Femur (tissue), 1 donor: ENCODE results near the gene FOXN4.
A peak's percentile ranks its signal among the peaks of the same experiment; 100 is the strongest.

Experiments
- DNase-seq: peaks from one replicate; pipeline ENCODE4 v3.0.0-alpha.2; 2017

FOXN4 gene

DNA sequence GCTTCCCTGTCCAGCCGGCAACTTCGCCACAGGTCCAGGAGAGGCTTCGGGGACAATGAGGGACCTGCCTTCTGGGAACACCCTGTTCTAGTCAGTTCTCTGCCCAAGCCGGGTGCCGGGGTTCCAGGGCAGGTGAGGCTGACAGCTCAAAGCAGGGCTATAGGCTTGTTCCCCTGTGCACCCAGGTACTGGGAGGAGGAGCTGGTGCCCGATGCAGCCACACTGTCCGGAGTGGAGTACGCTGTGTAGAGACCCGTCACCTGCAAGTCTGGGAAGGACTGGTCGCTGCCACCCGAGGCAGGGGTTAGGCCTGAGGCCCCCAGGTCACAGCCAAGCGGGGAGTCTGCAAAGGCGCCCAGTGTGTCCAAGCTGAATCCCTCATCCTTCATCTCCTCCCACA, 29.6 kb downstream of the FOXN4 start:
- no peak for DNase-seq

- no peak for DNase-seq
Observed at GRCh38 chr12:109278912-109279311, 30.2 kb downstream of the FOXN4 start.

DNA sequence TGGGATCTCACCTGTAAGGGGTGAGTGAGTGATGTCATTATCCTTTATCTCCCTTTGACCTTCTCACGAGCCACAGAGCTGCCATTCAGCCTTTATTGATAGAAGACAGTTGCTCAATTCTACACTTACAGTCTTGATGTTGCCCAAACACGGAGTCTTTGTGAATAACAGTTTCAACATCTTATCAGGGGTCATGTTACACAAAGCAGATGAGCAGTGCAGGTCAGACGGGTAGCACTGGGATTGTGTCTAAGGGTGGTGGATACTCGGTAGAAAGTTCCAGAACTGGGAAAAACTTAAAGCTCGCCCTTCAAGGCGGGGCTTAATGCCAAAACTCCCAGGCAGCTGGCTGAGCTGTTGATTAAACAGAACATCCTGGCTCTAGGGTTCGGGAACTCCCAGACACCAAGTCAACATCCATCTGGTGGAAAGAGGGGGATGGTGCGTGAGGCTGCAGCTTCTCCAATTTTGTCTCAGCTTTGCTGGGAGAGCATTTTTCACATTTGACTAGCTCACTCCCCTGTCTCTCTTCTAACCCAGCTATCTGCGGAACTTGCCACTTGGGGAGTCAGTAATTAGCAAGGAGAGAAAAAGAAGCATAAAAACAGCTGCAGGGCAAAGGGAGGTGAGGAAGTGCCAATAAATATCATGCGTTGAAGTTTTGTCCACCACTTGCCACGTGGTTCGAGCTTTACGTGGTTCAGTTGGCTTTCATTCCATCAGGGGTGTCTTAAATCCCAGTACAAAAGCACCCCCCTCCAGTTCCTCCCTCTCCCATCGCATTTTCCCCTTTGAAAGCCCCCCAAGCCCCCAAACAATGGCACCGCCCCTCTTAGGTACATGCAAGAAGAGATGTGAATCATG, 31.0 kb downstream of the FOXN4 start:
- DNase-seq = peak; percentile 61

DNA sequence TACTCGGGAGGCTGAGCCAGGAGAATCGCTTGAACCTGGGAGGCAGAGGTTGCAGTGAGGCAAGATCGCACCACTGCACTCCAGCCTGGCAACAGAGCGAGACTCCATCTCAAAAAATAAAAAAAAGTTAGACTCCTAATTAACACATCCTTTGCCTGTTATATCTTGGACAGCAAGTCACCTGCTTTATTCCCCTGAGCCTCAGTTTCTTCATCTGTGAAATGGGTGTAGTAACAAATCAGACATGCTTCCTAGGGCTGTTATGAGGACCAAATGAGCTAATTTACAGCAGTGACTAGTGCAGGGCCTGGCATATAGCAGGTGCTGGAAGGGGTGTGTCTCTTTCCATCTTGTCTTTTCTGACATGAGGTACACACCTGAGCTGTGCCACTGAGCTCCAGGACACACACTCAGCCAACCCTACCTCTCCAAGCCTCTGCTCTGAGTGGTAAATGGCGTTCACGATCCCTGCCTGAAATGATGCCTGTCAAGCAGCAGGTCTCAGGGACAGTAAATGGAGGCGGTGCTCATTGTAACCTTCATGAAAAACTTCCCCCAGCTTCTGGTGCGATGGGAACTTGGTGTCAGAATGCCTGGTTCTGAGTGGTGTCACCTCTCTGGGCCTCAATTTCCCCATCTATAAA, 31.7 kb downstream of the FOXN4 start:
- no peak for DNase-seq

DNA sequence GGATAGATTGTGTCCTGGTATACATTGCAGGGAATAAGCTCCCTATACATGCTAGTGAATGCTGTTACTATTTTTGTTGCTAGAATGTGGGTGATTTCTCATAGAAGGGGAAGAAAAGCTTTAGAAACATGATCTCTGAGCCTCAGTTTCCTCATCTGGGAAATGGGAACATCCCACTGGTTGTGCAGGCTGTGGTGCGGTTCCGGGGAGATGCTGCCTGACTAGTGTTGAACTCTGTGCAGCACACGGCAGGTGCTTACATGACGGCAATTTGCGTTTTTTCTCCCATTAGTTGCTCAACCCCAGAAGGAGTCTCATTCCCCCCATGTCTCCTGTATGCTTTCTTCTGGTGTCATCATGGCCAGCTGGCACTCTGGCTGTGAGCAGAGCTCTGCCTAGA, 32.9 kb downstream of the FOXN4 start:
- no peak for DNase-seq

GRCh38 chr12:109275173-109275572, 33.9 kb downstream of the FOXN4 start:
- no peak for DNase-seq

- DNase-seq = no peak
Observed at GRCh38 chr12:109274381-109274780, 34.7 kb downstream of the FOXN4 start.

DNA sequence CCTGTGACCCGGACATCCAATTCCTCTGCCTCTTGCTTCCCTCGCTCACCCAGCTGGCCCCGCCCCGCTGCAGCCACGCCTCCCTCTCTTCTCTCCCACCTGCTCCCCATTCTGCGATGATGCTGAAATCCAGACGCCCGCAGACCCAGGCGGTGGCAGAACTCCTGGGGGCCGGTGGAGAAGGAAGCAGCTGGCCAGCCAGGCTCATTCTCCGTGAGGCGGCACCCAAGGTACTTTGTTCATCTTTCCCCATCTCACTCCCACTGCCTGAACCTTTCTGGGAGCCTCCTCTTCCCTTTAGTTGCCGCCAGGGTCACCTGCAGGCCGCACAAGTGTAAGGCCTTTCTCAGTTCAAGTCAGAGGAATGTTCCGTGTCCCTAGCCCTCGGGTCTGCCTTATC, 35.7 kb downstream of the FOXN4 start:
- no peak for DNase-seq

DNA sequence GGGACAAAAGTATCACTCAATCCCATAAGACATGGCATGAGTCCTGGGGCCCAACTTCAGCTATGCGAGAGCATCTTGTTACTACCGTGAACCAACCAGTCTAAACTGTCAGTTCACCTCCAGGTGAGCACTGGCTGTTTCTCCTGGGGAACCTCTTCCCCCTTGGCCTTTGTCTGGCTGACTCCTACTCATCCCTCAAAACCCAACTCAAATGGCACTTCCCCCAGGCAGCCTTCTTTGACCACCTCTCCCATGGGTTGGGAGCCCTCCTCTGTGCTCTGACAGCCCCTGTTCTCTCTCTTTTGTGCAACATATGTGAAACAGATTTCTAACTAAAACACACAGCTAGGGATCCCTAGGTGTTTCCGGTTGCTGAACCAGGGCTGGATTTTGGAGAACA, 37.7 kb downstream of the FOXN4 start:
- no peak for DNase-seq

DNA sequence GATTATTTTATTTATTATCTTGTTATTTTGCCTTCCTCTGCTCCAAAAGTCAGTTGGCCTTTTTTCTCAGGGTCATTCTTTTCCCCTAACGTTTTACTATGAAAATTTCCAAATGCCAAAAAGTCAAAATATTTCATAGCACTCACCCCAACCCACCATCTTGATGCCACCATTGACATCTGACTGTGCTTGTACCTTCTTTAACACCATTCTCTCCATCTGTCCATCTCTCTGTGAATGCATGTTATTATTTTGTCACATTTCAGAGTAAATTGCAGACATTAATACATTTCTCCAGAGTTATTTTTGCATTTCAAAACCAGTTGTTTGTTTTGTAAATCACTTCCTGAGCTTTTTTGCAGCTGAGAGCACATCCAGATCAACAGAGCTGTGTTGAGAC, 38.6 kb downstream of the FOXN4 start:
- no peak for DNase-seq

DNA sequence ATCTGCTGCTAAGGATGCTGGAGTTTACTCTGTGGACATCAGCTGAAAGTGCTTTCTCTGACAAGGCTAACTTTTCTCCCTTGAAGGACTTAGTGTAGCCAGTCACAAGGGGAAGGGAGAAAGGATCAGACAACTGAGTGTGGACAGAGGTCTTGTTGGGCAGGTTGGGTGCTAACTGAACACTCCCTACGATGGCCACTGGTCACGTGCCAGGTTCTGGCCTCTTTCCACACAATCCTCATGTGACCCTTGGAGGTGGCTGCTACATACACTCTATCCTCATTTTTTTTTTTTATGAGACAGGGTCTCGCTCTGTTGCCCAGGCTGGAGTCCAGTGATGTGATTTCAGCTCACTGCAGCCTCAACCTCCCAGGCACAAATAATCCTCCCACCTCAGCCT, 39.7 kb downstream of the FOXN4 start:
- DNase-seq = no peak

- DNase-seq = no peak
Observed at GRCh38 chr12:109268896-109269295, 40.2 kb downstream of the FOXN4 start.

- no peak for DNase-seq
Observed at GRCh38 chr12:109267361-109267760, 41.7 kb downstream of the FOXN4 start.

- DNase-seq = no peak
Observed at GRCh38 chr12:109266106-109266879, 42.8 kb downstream of the FOXN4 start.

GRCh38 chr12:109264943-109265650, 44.0 kb downstream of the FOXN4 start:
- no peak for DNase-seq

GRCh38 chr12:109264095-109264942, 44.8 kb downstream of the FOXN4 start:
- peak; percentile 80 for DNase-seq

DNA sequence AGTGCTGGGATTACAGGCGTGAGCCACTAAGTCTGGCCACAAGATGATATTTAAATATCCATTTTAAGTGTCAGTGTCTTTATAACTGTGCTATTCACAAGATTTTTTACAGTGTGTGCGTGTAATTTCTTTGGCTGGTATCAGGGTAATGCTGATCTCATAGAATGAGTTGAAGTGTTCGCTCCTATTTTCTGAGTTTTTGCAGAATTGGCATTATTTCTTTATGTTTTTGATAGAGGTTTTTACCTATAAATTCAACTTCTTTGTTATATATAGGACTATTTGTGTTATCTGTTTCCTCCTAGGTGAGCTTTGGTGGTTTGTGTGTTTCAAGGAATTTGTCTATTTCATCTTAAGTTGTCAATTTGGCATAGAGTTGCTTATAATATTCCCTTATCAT, 45.6 kb downstream of the FOXN4 start:
- DNase-seq = no peak

- no peak for DNase-seq
Observed at GRCh38 chr12:109261939-109262338, 47.1 kb downstream of the FOXN4 start.

DNA sequence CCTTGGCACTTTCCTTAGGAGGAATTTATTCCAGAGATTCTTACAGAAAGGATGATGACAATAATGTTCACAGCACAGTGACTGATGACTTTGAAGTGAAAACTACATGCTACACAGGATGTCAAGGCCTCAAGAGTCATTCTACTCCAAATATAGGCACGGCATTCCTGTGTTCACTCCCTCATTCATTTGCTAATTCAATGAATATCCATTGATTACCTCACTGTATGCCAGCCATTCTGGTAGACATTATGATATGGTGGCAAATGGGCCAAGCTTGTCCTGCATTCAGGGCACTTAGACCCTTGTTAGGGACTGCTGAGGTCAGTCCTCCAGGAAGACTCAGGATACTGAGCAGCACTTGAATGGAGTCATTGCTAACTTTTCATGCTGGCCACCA, 48.0 kb downstream of the FOXN4 start:
- no peak for DNase-seq

- DNase-seq = no peak
Observed at GRCh38 chr12:109259545-109259895, 49.6 kb downstream of the FOXN4 start.

- DNase-seq = no peak
Observed at GRCh38 chr12:109258607-109259544, 50.2 kb downstream of the FOXN4 start.
